ENCODE measurements around the gene CDCA8.

CDCA8 gene

GRCh38 chr1:37714226-37714625, 21.9 kb downstream of the CDCA8 start:
- H3K4me2 ChIP-seq (ENCODE audit: low read length): no peak overlapping the region
- H2AFZ ChIP-seq (ENCODE audit: low read length): no peak overlapping the region
- no peak overlapping the region for H3K4me3 ChIP-seq (ENCODE audit: low read depth, low read length, poor library complexity, severe bottlenecking)
- H3K9ac ChIP-seq (ENCODE audit: low read length): no peak overlapping the region
- no peaks in the 10 kb centered on the region for H3K27me3 ChIP-seq (ENCODE audit: insufficient read depth, low read length)
- no peaks in the 10 kb centered on the region for H3K9me3 ChIP-seq (ENCODE audit: low read length)
- no peaks in the 10 kb centered on the region for H3K79me2 ChIP-seq (ENCODE audit: insufficient read depth, low read length)
- no peaks in the 10 kb centered on the region for H4K20me1 ChIP-seq (ENCODE audit: insufficient read depth, low read length)
- H3K27ac ChIP-seq (ENCODE audit: low read depth, low read length, poor library complexity, severe bottlenecking): no peak overlapping the region
- no peaks in the 10 kb centered on the region for H3K9me2 ChIP-seq (ENCODE audit: low read depth, low read length)
- no peaks in the 10 kb centered on the region for H3K4me1 ChIP-seq (ENCODE audit: insufficient read depth, low read length, severe bottlenecking)
- no peak for TF ChIP-seq CTCF (IDR thresholded peaks at IDR 0.05; ENCODE audit: low read length)
- no peak for TF ChIP-seq EZH2 (IDR thresholded peaks at IDR 0.05; ENCODE audit: borderline replicate concordance, low read length)
- H3K36me3 ChIP-seq (ENCODE audit: insufficient read depth, low read length): peaks cover 20% of the 10 kb centered on the region
- no peaks in the 10 kb centered on the region for H3F3A ChIP-seq (ENCODE audit: insufficient read depth, low read length)

GRCh38 chr1:37714689-37715088, 22.4 kb downstream of the CDCA8 start:
- no peak overlapping the region for H2AFZ ChIP-seq (ENCODE audit: low read length)
- H3K4me1 ChIP-seq (ENCODE audit: insufficient read depth, low read length, severe bottlenecking): no peaks in the 10 kb centered on the region
- TF ChIP-seq EZH2 (IDR thresholded peaks at IDR 0.05; ENCODE audit: borderline replicate concordance, low read length) (no peak), CTCF (IDR thresholded peaks at IDR 0.05; ENCODE audit: low read length) (no peak)
- no peaks in the 10 kb centered on the region for H3K79me2 ChIP-seq (ENCODE audit: insufficient read depth, low read length)
- no peak overlapping the region for H3K4me2 ChIP-seq (ENCODE audit: low read length)
- no peaks in the 10 kb centered on the region for H3K27me3 ChIP-seq (ENCODE audit: insufficient read depth, low read length)
- no peak overlapping the region for H3K4me3 ChIP-seq (ENCODE audit: low read depth, low read length, poor library complexity, severe bottlenecking)
- H4K20me1 ChIP-seq (ENCODE audit: insufficient read depth, low read length): no peaks in the 10 kb centered on the region
- no peak overlapping the region for H3K27ac ChIP-seq (ENCODE audit: low read depth, low read length, poor library complexity, severe bottlenecking)
- peaks cover 16% of the 10 kb centered on the region for H3K36me3 ChIP-seq (ENCODE audit: insufficient read depth, low read length)
- no peaks in the 10 kb centered on the region for H3K9me3 ChIP-seq (ENCODE audit: low read length)
- no peaks in the 10 kb centered on the region for H3F3A ChIP-seq (ENCODE audit: insufficient read depth, low read length)
- H3K9me2 ChIP-seq (ENCODE audit: low read depth, low read length): no peaks in the 10 kb centered on the region
- H3K9ac ChIP-seq (ENCODE audit: low read length): no peak overlapping the region

- Histone ChIP-seq H3K9ac (ENCODE audit: low read length) (no peak overlapping the region), H3K27ac (ENCODE audit: low read depth, low read length, poor library complexity, severe bottlenecking) (no peak overlapping the region), H3K79me2 (ENCODE audit: insufficient read depth, low read length) (no peaks in the 10 kb centered on the region), H3K36me3 (ENCODE audit: insufficient read depth, low read length) (peaks cover under 1% of the 10 kb centered on the region), H3K4me1 (ENCODE audit: insufficient read depth, low read length, severe bottlenecking) (no peaks in the 10 kb centered on the region), H3F3A (ENCODE audit: insufficient read depth, low read length) (no peaks in the 10 kb centered on the region), H3K9me2 (ENCODE audit: low read depth, low read length) (no peaks in the 10 kb centered on the region), H3K4me3 (ENCODE audit: low read depth, low read length, poor library complexity, severe bottlenecking) (no peak overlapping the region), H3K9me3 (ENCODE audit: low read length) (no peaks in the 10 kb centered on the region), H4K20me1 (ENCODE audit: insufficient read depth, low read length) (no peaks in the 10 kb centered on the region), H3K4me2 (ENCODE audit: low read length) (no peak overlapping the region), H3K27me3 (ENCODE audit: insufficient read depth, low read length) (no peaks in the 10 kb centered on the region), H2AFZ (ENCODE audit: low read length) (no peak overlapping the region)
- TF ChIP-seq CTCF (IDR thresholded peaks at IDR 0.05; ENCODE audit: low read length): no peak
- no peak for TF ChIP-seq EZH2 (IDR thresholded peaks at IDR 0.05; ENCODE audit: borderline replicate concordance, low read length)
Observed at GRCh38 chr1:37716321-37716720, 24.0 kb downstream of the CDCA8 start.

Data from OCI-LY1 (cell line).